Fibroblast of lung (primary cell): Measurements from ENCODE around the gene KCTD11.

ENCODE experiments used
- CTCF ChIP-seq, 2 donors: IDR thresholded peaks in 1 of 2; conservative IDR thresholded peaks in 1 of 2; 1 replicate in 1 of 2; 2 replicates in 1 of 2; pipeline ENCODE4 v1.5.1; 2011 to 2012; ENCODE audit warnings: low read length in 2 of 2, control low read depth in 1 of 2, inconsistent platforms in 1 of 2, low read depth in 1 of 2, mild to moderate bottlenecking in 1 of 2
- EZH2 ChIP-seq: IDR thresholded peaks from 2 replicates; pipeline ENCODE4 v1.5.1; 2012; ENCODE audit warnings: low read length, control low read depth, mild to moderate bottlenecking; ENCODE audit errors: missing control alignments

DNA sequence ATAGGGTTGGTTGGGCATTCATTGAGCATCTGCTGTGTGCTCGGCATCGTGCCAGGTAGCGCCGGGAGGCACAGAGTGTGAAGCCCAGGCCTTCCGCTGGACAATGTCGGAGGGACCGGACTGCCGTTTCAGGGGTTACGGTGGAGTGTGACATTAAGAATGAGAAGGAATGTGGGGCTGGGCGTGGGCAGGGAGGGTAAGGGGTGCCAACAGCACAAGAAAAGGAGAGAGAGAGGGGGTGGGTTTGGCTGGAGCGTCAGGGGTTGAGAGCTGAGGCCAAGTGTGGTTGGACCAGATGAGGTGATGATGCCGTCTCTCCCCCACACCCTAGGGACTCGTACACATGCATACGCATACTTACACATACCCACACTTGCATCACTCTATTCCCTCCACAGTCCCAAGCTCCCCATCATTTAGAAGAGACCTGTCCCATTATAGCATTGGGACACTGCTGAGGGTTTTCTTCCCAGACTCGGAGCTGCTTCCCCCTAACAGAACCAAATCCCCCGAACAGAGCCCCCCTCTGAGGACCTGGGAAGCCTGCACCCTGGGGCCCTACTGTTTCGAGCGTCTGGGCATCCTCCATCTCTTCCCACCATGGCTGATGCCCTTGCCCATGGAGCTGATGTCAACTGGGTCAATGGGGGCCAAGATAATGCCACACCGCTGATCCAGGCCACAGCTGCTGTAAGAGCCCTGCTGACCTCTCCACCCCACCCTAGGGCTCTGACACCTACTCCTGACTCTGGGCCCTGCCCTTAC lies 3.3 kb upstream of the KCTD11 start:
- no peak for TF ChIP-seq CTCF (conservative IDR thresholded peaks at IDR 0.05 in 1 of 2, IDR thresholded peaks at IDR 0.05 in 1 of 2; ENCODE audit: low read depth in 1 of 2, low read length in 2 of 2)
- TF ChIP-seq EZH2, result no peak
